ENCODE measurements around the gene SLF2. TPM values are rescaled to one million over a fixed set of nuclear protein-coding genes. Genes with fewer than 3 reads are reported as not detected.

Gene SLF2
- total and polyA plus RNA-seq, 9 of the 15 experiments (the other 6 are each of a cell fraction or from before 2014, with no cell fraction given), result 1.7 to 18.4 (median 7.8) TPM

DNA sequence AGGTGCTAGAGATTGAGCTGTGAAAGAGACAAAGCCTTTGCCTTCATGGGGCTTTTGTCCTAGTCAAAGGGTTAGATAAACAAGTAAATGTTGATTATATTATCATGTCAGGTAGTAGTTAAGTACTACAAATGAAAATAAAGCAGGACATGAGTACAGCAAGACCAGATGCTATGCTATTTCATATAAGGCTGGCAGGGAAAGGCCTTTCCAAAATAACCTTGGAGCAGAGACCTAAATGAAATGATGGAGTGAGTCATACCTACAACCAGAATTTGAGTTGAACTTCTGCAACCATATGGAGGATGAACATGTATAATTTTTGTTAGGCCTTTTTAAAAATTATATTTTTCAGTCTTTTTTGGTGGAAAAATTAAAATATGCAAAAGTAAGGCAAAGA lies 33.0 kb downstream of the SLF2 start:
- no peak for FAIRE-seq
- H3K9me1 ChIP-seq (ENCODE audit: control insufficient read depth, insufficient read depth, low read length), result no peaks in the 10 kb centered on the region
- no peak for DNase-seq (ENCODE audit: extremely low read depth in 1 of 4, low spot score in 3 of 4)
- H3K9ac ChIP-seq (ENCODE audit: insufficient read depth in 1 of 2, low read depth in 2 of 2, low read length in 2 of 2), result no peak overlapping the region
- peaks cover 77% of the 10 kb centered on the region for H3K36me3 ChIP-seq (ENCODE audit: control insufficient read depth, insufficient read depth, low read length)
- H3K79me2 ChIP-seq (ENCODE audit: control insufficient read depth, insufficient read depth, low read length), result no peaks in the 10 kb centered on the region
- intact Hi-C loops (cut with micrococcal nuclease) (no loop called here), in situ Hi-C loops (cut with MboI) (no loop called here)
- ChIA-PET POLR2A (no interaction called here), CTCF (ENCODE audit: low intra/inter-chr PET ratio) (no interaction called here)
- no TSS peak for BruUV-seq (replicated peaks)
- H4K20me1 ChIP-seq (replicated peaks; ENCODE audit: control insufficient read depth, insufficient read depth, low read length), result no peaks in the 10 kb centered on the region
- no peaks in the 10 kb centered on the region for H3K27me3 ChIP-seq (ENCODE audit: control insufficient read depth in 2 of 2, insufficient read depth in 2 of 2, low read length in 2 of 2)
- no peak overlapping the region for H3K27ac ChIP-seq (ENCODE audit: extremely low read depth, low read depth, low read length)
- TF ChIP-seq, protein P1, sequence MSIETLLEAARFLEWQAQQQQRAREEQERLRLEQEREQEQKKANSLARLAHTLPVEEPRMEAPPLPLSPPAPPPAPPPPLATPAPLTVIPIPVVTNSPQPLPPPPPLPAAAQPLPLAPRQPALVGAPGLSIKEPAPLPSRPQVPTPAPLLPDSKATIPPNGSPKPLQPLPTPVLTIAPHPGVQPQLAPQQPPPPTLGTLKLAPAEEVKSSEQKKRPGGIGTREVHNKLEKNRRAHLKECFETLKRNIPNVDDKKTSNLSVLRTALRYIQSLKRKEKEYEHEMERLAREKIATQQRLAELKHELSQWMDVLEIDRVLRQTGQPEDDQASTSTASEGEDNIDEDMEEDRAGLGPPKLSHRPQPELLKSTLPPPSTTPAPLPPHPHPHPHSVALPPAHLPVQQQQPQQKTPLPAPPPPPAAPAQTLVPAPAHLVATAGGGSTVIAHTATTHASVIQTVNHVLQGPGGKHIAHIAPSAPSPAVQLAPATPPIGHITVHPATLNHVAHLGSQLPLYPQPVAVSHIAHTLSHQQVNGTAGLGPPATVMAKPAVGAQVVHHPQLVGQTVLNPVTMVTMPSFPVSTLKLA (conservative IDR thresholded peaks at IDR 0.05), result no peak
- TF ChIP-seq HNRNPLL (IDR thresholded peaks at IDR 0.05; ENCODE audit: low read depth, low read length, poor library complexity, severe bottlenecking) (no peak), CSDE1 (IDR thresholded peaks at IDR 0.05) (no peak), TBP (optimal IDR thresholded peaks at IDR 0.05; ENCODE audit: low read depth, low read length) (no peak), TGIF2 (CRISPR knock-in tag; IDR thresholded peaks at IDR 0.05) (no peak), ILK (tag; IDR thresholded peaks at IDR 0.05; ENCODE audit: borderline replicate concordance, low read depth) (no peak), SNIP1 (IDR thresholded peaks at IDR 0.05; ENCODE audit: low read depth) (no peak)
- TF ChIP-seq, protein P2, sequence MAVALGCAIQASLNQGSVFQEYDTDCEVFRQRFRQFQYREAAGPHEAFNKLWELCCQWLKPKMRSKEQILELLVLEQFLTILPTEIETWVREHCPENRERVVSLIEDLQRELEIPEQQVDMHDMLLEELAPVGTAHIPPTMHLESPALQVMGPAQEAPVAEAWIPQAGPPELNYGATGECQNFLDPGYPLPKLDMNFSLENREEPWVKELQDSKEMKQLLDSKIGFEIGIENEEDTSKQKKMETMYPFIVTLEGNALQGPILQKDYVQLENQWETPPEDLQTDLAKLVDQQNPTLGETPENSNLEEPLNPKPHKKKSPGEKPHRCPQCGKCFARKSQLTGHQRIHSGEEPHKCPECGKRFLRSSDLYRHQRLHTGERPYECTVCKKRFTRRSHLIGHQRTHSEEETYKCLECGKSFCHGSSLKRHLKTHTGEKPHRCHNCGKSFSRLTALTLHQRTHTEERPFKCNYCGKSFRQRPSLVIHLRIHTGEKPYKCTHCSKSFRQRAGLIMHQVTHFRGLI (CRISPR knock-in tag; IDR thresholded peaks at IDR 0.05), result no peak
- TF ChIP-seq, protein P3, sequence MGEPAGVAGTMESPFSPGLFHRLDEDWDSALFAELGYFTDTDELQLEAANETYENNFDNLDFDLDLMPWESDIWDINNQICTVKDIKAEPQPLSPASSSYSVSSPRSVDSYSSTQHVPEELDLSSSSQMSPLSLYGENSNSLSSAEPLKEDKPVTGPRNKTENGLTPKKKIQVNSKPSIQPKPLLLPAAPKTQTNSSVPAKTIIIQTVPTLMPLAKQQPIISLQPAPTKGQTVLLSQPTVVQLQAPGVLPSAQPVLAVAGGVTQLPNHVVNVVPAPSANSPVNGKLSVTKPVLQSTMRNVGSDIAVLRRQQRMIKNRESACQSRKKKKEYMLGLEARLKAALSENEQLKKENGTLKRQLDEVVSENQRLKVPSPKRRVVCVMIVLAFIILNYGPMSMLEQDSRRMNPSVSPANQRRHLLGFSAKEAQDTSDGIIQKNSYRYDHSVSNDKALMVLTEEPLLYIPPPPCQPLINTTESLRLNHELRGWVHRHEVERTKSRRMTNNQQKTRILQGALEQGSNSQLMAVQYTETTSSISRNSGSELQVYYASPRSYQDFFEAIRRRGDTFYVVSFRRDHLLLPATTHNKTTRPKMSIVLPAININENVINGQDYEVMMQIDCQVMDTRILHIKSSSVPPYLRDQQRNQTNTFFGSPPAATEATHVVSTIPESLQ (CRISPR knock-in tag; IDR thresholded peaks at IDR 0.05), result no peak
- ATAC-seq, result no peak
- H3K4me3 ChIP-seq, result no peak overlapping the region
- no peaks in the 10 kb centered on the region for H3K9me3 ChIP-seq (replicated peaks; ENCODE audit: control insufficient read depth, insufficient read depth, low read depth, low read length)
- no peak overlapping the region for H3K4me2 ChIP-seq (ENCODE audit: insufficient read depth, low read length)
- no peaks in the 10 kb centered on the region for H3K4me1 ChIP-seq (replicated peaks in 1 of 2; ENCODE audit: control insufficient read depth in 2 of 2, insufficient read depth in 2 of 2, low read length in 2 of 2)
- H2AFZ ChIP-seq (ENCODE audit: low read depth, low read length), result no peak overlapping the region
